ENCODE results near the gene FSTL3. TPM values are rescaled to one million over a fixed set of nuclear protein-coding genes. Genes with fewer than 3 reads are reported as not detected.

Gene FSTL3
- total and polyA plus RNA-seq, 2 of the 13 experiments (the other 11 are each of a cell fraction or from before 2014, with no cell fraction given): 13.5 to 15.6 TPM

- TF ChIP-seq HNF4G (IDR thresholded peaks at IDR 0.05; ENCODE audit: borderline replicate concordance, low read depth, low read length): peak; percentile 74; the same call in 1 of the 2 replicates
- TF ChIP-seq HNF4G (CRISPR knock-in tag; IDR thresholded peaks at IDR 0.05; ENCODE audit: borderline replicate concordance, low read depth): 0 out of 2 replicates have a peak, but pooled peaks have one; percentile 32
- no peak for TF ChIP-seq ZNF20 (CRISPR knock-in tag; IDR thresholded peaks at IDR 0.05)
- TF ChIP-seq SNAPC4 (CRISPR knock-in tag; IDR thresholded peaks at IDR 0.05): no peak
- no peak for TF ChIP-seq MXD3 (CRISPR knock-in tag; IDR thresholded peaks at IDR 0.05)
- 0 out of 2 replicates have a peak, but pooled peaks have one; percentile 13 for TF ChIP-seq PRDM15 (CRISPR knock-in tag; IDR thresholded peaks at IDR 0.05)
- TF ChIP-seq ISL2 (CRISPR knock-in tag; IDR thresholded peaks at IDR 0.05): peak; percentile 69
- TF ChIP-seq ZBTB21 (CRISPR knock-in tag; IDR thresholded peaks at IDR 0.05): no peak
- TF ChIP-seq ZNF337 (CRISPR knock-in tag; IDR thresholded peaks at IDR 0.05; ENCODE audit: borderline replicate concordance, low read depth): no peak
- TF ChIP-seq ZC3H4 (CRISPR knock-in tag; IDR thresholded peaks at IDR 0.05; ENCODE audit: borderline replicate concordance): no peak
- no peak for TF ChIP-seq AFF4 (CRISPR knock-in tag; IDR thresholded peaks at IDR 0.05)
- 0 out of 2 replicates have a peak, but pooled peaks have one; percentile 26 for TF ChIP-seq ZNF607 (CRISPR knock-in tag; IDR thresholded peaks at IDR 0.05; ENCODE audit: borderline replicate concordance)
- TF ChIP-seq ZNF496 (CRISPR knock-in tag; IDR thresholded peaks at IDR 0.05; ENCODE audit: insufficient replicate concordance): no peak
- TF ChIP-seq ZNF720 (CRISPR knock-in tag; IDR thresholded peaks at IDR 0.05): no peak
- peak; percentile 62 for TF ChIP-seq ZNF263 (CRISPR knock-in tag; IDR thresholded peaks at IDR 0.05)
- 0 out of 2 replicates have a peak, but pooled peaks have one; percentile 71 for TF ChIP-seq CBFB (CRISPR knock-in tag; IDR thresholded peaks at IDR 0.05)
Measured at GRCh38 chr19:633068-633785, 43.0 kb upstream of the FSTL3 start, which contains the start of gene POLRMT (continued).

Measured in HepG2 (cell line).